ENCODE data around the gene SRA1.
"Not testable (repeated sequence)": the region's sequence is repeated elsewhere in the genome, so short reads cannot be mapped to it uniquely, and the experiment has no call there.

SRA1 gene

DNA sequence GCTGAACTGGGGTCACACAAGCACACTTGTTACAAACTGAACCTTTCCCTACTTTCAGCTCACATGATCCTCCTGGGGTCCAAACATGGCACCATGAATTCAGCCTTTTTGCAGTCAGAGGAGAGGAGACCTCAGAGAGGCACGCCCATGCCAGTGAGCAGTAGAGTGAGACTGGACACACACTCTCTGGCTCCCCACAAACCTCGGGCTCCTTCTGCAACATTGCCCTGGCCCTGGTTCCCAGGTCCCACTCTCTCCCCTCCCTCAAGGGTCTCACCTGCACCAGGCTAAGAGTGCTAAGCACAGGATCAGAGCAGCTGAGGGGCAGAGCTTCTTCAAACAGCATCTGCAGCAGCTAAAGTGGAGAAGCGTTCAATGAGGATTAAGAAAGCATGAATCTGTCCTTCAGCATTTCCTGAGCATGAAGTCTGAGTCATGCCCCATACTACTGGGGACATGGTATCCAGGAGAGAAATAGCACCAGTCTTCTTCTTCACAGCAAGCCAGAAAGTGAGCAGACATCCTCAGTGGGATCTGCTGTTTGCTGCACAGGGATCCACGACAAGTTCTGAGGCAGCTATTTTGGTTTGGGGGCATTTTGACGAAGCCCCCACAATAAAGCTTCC is 34.6 kb upstream of the SRA1 start:
- H3K36me3 ChIP-seq (ENCODE audit: insufficient read depth, low read length): no peaks in the 10 kb centered on the region
- peaks cover 25% of the 10 kb centered on the region for H3K4me1 ChIP-seq (ENCODE audit: control insufficient read depth, insufficient read depth, low read length)
- H3K9ac ChIP-seq (ENCODE audit: low read depth, low read length): no peak overlapping the region
- H3K4me2 ChIP-seq (ENCODE audit: low read length): peak overlapping the region; percentile 21
- peaks cover 10% of the 10 kb centered on the region for H3K27me3 ChIP-seq (ENCODE audit: control insufficient read depth, insufficient read depth, low read length)
- no peaks in the 10 kb centered on the region for H3K9me3 ChIP-seq (replicated peaks; ENCODE audit: low read length)
- no peak overlapping the region for H3K4me3 ChIP-seq (ENCODE audit: low read length)

- peaks cover 25% of the 10 kb centered on the region for H3K4me1 ChIP-seq (ENCODE audit: control insufficient read depth, insufficient read depth, low read length)
- H3K9ac ChIP-seq (ENCODE audit: low read depth, low read length): no peak overlapping the region
- peaks cover 3% of the 10 kb centered on the region for H3K27me3 ChIP-seq (ENCODE audit: control insufficient read depth, insufficient read depth, low read length)
- no peaks in the 10 kb centered on the region for H3K9me3 ChIP-seq (replicated peaks; ENCODE audit: low read length)
- no peak overlapping the region for H3K4me3 ChIP-seq (ENCODE audit: low read length)
- H3K36me3 ChIP-seq (ENCODE audit: insufficient read depth, low read length): no peaks in the 10 kb centered on the region
- no peak overlapping the region for H3K4me2 ChIP-seq (ENCODE audit: low read length)
Measured at GRCh38 chr5:140590861-140591260, 33.6 kb upstream of the SRA1 start.

DNA sequence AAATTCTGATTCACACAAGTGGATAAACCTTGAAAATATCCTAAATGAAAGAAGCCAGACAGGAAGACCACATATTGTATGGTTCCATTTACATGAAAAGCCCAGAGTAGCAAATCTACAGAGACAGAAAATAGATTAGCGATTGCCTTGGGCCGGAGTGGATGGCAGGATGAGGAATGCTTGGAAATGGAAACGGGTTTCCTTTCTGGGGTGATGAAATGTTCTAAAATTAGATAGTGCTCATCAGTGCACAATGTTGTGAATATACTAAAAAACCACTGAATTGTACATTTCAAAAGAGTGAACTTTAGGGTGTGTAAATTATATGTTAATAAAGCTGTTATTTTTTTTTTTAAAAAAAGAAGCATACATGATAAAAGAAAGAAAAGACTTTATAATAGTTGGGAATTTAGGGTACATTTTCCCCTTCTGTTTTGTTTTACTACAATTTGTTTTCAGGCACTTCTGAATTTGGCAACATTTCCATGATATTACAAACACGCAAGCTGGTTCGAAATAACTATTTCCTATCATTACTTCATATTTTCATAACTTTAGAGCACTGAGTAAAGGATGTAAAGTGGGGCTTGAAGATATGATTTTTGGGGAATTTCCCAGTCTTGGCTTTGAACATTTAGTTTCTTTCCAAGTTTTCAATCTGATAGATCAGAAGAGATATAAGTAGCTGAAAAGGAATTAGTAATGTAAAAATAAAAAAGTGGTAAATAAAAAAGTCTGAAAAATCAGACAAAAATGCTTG is 31.2 kb upstream of the SRA1 start:
- Histone ChIP-seq H3K9ac (ENCODE audit: low read depth, low read length) (peak overlapping the region; percentile 44), H3K4me2 (ENCODE audit: low read length) (peak overlapping the region; percentile 45), H3K4me1 (ENCODE audit: control insufficient read depth, insufficient read depth, low read length) (peaks cover 25% of the 10 kb centered on the region), H3K4me3 (ENCODE audit: low read length) (no peak overlapping the region), H3K27me3 (ENCODE audit: control insufficient read depth, insufficient read depth, low read length) (no peaks in the 10 kb centered on the region), H3K36me3 (ENCODE audit: insufficient read depth, low read length) (no peaks in the 10 kb centered on the region), H3K9me3 (replicated peaks; ENCODE audit: low read length) (no peaks in the 10 kb centered on the region)

DNA sequence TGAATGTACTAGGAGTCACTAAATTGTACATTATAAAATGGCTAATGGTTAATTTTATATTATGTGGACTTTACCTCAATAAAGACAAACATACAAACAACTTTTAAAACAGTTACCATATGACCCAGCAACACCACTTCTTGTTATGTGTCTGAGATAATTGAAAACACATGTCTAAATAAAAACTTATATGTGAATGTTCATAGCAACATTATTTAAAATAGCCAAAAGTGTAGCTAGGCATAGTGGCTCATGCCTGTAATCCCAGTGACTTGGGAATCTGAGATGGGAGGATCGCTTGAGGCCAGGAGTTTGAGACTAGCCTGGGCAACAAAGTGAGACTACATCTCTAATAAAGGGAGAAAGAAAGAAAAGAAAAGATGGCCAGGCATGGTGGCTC is 30.2 kb upstream of the SRA1 start:
- Histone ChIP-seq H3K4me2 (ENCODE audit: low read length) (no peak overlapping the region), H3K4me1 (ENCODE audit: control insufficient read depth, insufficient read depth, low read length) (peaks cover 25% of the 10 kb centered on the region), H3K27me3 (ENCODE audit: control insufficient read depth, insufficient read depth, low read length) (no peaks in the 10 kb centered on the region)

GRCh38 chr5:140579188-140579747 is 22.0 kb upstream of the SRA1 start:
- not testable (repeated sequence) for H3K4me3 ChIP-seq (ENCODE audit: low read length); H3K9ac ChIP-seq (ENCODE audit: low read depth, low read length); H3K36me3 ChIP-seq (ENCODE audit: insufficient read depth, low read length); H3K27me3 ChIP-seq (ENCODE audit: control insufficient read depth, insufficient read depth, low read length); H3K9me3 ChIP-seq (replicated peaks; ENCODE audit: low read length); H3K4me2 ChIP-seq (ENCODE audit: low read length); H3K4me1 ChIP-seq (ENCODE audit: control insufficient read depth, insufficient read depth, low read length)

More for the DNA sequence above, 30.2 kb upstream of the SRA1 start:
- Histone ChIP-seq H3K9me3 (replicated peaks; ENCODE audit: low read length) (no peaks in the 10 kb centered on the region), H3K4me3 (ENCODE audit: low read length) (no peak overlapping the region), H3K36me3 (ENCODE audit: insufficient read depth, low read length) (no peaks in the 10 kb centered on the region), H3K9ac (ENCODE audit: low read depth, low read length) (no peak overlapping the region)

DNA sequence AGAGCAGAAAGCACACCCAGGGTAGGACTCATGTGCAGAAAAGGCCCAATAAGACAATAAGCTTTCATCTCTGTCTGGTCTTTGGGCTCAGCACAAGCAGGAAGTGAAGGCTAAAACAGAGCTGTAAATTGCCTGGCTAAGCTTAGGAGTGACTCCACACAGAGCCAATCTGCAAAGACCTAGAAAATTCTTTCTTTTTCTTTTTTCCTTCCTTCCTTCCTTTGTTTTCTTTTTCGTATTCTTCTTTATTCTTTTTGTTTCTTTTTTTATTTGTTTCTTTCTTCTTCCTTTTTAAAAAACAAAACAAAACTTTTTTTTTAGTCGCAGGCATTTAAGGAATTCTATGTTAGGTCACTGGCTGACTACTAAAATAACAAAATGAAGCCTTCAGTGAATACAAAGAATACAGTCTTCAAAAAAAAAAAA is 19.5 kb upstream of the SRA1 start:
- Histone ChIP-seq H3K36me3 (ENCODE audit: insufficient read depth, low read length) (no peaks in the 10 kb centered on the region), H3K4me3 (ENCODE audit: low read length) (no peak overlapping the region), H3K4me2 (ENCODE audit: low read length) (no peak overlapping the region), H3K9me3 (replicated peaks; ENCODE audit: low read length) (no peaks in the 10 kb centered on the region), H3K4me1 (ENCODE audit: control insufficient read depth, insufficient read depth, low read length) (peaks cover 3% of the 10 kb centered on the region), H3K27me3 (ENCODE audit: control insufficient read depth, insufficient read depth, low read length) (no peaks in the 10 kb centered on the region), H3K9ac (ENCODE audit: low read depth, low read length) (no peak overlapping the region)

- no peak overlapping the region for H3K9ac ChIP-seq (ENCODE audit: low read depth, low read length)
- no peak overlapping the region for H3K4me2 ChIP-seq (ENCODE audit: low read length)
- H3K36me3 ChIP-seq (ENCODE audit: insufficient read depth, low read length): no peaks in the 10 kb centered on the region
- H3K9me3 ChIP-seq (replicated peaks; ENCODE audit: low read length): no peaks in the 10 kb centered on the region
- H3K4me3 ChIP-seq (ENCODE audit: low read length): no peak overlapping the region
- no peaks in the 10 kb centered on the region for H3K27me3 ChIP-seq (ENCODE audit: control insufficient read depth, insufficient read depth, low read length)
- H3K4me1 ChIP-seq (ENCODE audit: control insufficient read depth, insufficient read depth, low read length): peaks cover 3% of the 10 kb centered on the region
Measured at GRCh38 chr5:140575309-140575708, 18.0 kb upstream of the SRA1 start.

- no peaks in the 10 kb centered on the region for H3K27me3 ChIP-seq (ENCODE audit: control insufficient read depth, insufficient read depth, low read length)
- H3K9ac ChIP-seq (ENCODE audit: low read depth, low read length): no peak overlapping the region
- no peak overlapping the region for H3K4me2 ChIP-seq (ENCODE audit: low read length)
- H3K4me3 ChIP-seq (ENCODE audit: low read length): no peak overlapping the region
- H3K4me1 ChIP-seq (ENCODE audit: control insufficient read depth, insufficient read depth, low read length): peaks cover 3% of the 10 kb centered on the region
- no peaks in the 10 kb centered on the region for H3K9me3 ChIP-seq (replicated peaks; ENCODE audit: low read length)
- no peaks in the 10 kb centered on the region for H3K36me3 ChIP-seq (ENCODE audit: insufficient read depth, low read length)
Measured at GRCh38 chr5:140574165-140574564, 16.9 kb upstream of the SRA1 start.

- H3K4me3 ChIP-seq (ENCODE audit: low read length): no peak overlapping the region
- no peaks in the 10 kb centered on the region for H3K9me3 ChIP-seq (replicated peaks; ENCODE audit: low read length)
- no peak overlapping the region for H3K9ac ChIP-seq (ENCODE audit: low read depth, low read length)
- no peak overlapping the region for H3K4me2 ChIP-seq (ENCODE audit: low read length)
- no peaks in the 10 kb centered on the region for H3K27me3 ChIP-seq (ENCODE audit: control insufficient read depth, insufficient read depth, low read length)
- H3K4me1 ChIP-seq (ENCODE audit: control insufficient read depth, insufficient read depth, low read length): peaks cover 3% of the 10 kb centered on the region
- H3K36me3 ChIP-seq (ENCODE audit: insufficient read depth, low read length): peaks cover under 1% of the 10 kb centered on the region
Measured at GRCh38 chr5:140573683-140574082, 16.4 kb upstream of the SRA1 start.

- no peaks in the 10 kb centered on the region for H3K9me3 ChIP-seq (replicated peaks; ENCODE audit: low read length)
- peaks cover 24% of the 10 kb centered on the region for H3K36me3 ChIP-seq (ENCODE audit: insufficient read depth, low read length)
- no peak overlapping the region for H3K4me2 ChIP-seq (ENCODE audit: low read length)
- H3K27me3 ChIP-seq (ENCODE audit: control insufficient read depth, insufficient read depth, low read length): no peaks in the 10 kb centered on the region
- no peak overlapping the region for H3K4me3 ChIP-seq (ENCODE audit: low read length)
- H3K4me1 ChIP-seq (ENCODE audit: control insufficient read depth, insufficient read depth, low read length): peaks cover 1% of the 10 kb centered on the region
- no peak overlapping the region for H3K9ac ChIP-seq (ENCODE audit: low read depth, low read length)
Measured at GRCh38 chr5:140571105-140571504, 13.8 kb upstream of the SRA1 start.

DNA sequence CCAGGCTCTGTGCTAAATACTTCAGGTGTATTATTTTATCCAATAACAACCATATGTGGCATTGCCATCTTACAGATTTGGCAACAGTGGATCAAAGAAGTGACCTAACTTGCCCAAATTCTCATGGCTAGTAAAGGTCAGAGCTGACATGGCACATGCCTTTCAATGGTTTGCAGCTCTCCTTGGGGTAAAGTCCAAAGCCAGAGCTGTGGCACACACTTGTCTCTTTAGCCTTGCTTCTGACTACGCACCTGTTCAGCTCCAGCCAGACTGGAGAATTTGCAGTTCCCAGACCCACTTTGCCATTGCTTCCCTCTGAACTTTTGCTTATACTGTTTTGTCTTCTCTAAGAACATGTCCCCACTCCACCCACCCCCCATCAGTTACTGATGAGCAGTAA is 13.2 kb upstream of the SRA1 start:
- H3K4me1 ChIP-seq (ENCODE audit: control insufficient read depth, insufficient read depth, low read length): peaks cover 7% of the 10 kb centered on the region

More for the DNA sequence above, 13.2 kb upstream of the SRA1 start:
- Histone ChIP-seq H3K27me3 (ENCODE audit: control insufficient read depth, insufficient read depth, low read length) (no peaks in the 10 kb centered on the region), H3K4me3 (ENCODE audit: low read length) (no peak overlapping the region), H3K36me3 (ENCODE audit: insufficient read depth, low read length) (peaks cover 24% of the 10 kb centered on the region), H3K9ac (ENCODE audit: low read depth, low read length) (no peak overlapping the region), H3K9me3 (replicated peaks; ENCODE audit: low read length) (no peaks in the 10 kb centered on the region), H3K4me2 (ENCODE audit: low read length) (no peak overlapping the region)
